Lower lobe of right lung (tissue), 2 donors: ENCODE measurements around the gene TRMT10C. TPM values are rescaled to one million over a fixed set of nuclear protein-coding genes. Genes with fewer than 3 reads are reported as not detected.

Experiments
- ATAC-seq, 2 donors: fragments of 200-7000 bp; cut with Tn5 transposase; one replicate each; pipeline ENCODE4 v1.9.1; 2020 to 2022; ENCODE audit warnings: mild to moderate bottlenecking in 2 of 2, moderate library complexity in 2 of 2
- DNase-seq: peaks from one replicate; pipeline ENCODE4 v3.0.0-alpha.2; 2020
- H3K27ac ChIP-seq: fragments of 200-600 bp; one replicate; pipeline ENCODE4 v1.8.0; 2022
- H3K27me3 ChIP-seq: fragments of 200-600 bp; one replicate; pipeline ENCODE4 v1.8.0; 2022; ENCODE audit warnings: low read depth
- H3K36me3 ChIP-seq: fragments of 200-600 bp; one replicate; pipeline ENCODE4 v1.8.0; 2022; ENCODE audit warnings: mild to moderate bottlenecking
- H3K4me1 ChIP-seq: fragments of 200-600 bp; one replicate; pipeline ENCODE4 v1.8.0; 2022
- H3K4me3 ChIP-seq: fragments of 200-600 bp; one replicate; pipeline ENCODE4 v1.8.0; 2022; ENCODE audit warnings: mild to moderate bottlenecking
- H3K9me3 ChIP-seq: fragments of 200-600 bp; one replicate; pipeline ENCODE4 v1.8.0; 2022
- intact Hi-C: fragments of 100-400 bp; cut with DNase I; formaldehyde crosslinking; loops from one replicate; pipeline ENCODE4 v1.11.0; 2022
- long read RNA-seq: library from polyadenylated mRNA; unstranded; transcript quantifications from one replicate; pipeline ENCODE4 v2.0.0, GENCODE V29; 2021
- total RNA-seq: library from RNA; stranded (reverse); fragmentation: NEBNext Ultra II Directional; extraction: Animal tissue kit (Norgen Biotek cat#: 25700); gene quantifications from one replicate; pipeline ENCODE4 v1.2.1, GENCODE V29; 2021
- TF ChIP-seq, protein P1 (sequence below): fragments of 200-600 bp; IDR thresholded peaks from one replicate; pipeline ENCODE4 v1.8.0; 2022; ENCODE audit warnings: antibody characterized with exemption, mild to moderate bottlenecking
- donor health status: DM: no; HTN: yes; CAD: no; lungs with severe emphysema.

Gene TRMT10C
- total RNA-seq, result 17.4 TPM
- long read RNA-seq, transcript TRMT10C-201 (2 exons, 1,819 nt), result major isoform, 19 of 19 reads
- long read RNA-seq, partial matches to known transcripts, result 0 of 19 reads
- long read RNA-seq, other reads (novel, unspliced or antisense), result 0 of 19 reads

GRCh38 chr3:101561630-101562328 lies at the start of gene TRMT10C:
TSS of gene TRMT10C (plus strand) at chr3:101561868. CDS start at chr3:101564782, 2,914 bp downstream.
- intact Hi-C loops, result no loop called here
- H3K4me3 ChIP-seq, result peak within 1 kb of the TSS; percentile 81

DNA sequence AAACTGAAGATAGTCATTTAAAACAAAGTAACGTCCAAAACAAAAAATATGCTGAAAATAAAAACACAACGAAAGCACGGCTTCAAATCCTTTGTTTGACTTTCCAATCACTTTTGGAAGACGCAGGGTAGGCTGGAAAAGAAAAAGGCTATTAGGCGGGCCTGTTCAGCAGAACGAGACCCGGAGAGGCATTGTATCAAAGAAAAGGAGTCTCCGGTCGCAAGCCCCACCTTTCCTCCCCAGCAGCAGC lies 49.3 kb upstream of the TRMT10C start:
- intact Hi-C loops, result no loop called here

More at GRCh38 chr3:101561630-101562328, at the start of gene TRMT10C:
- ATAC-seq, result peak; percentile 99 to 100
- peak within 1 kb of the TSS; percentile 89 for H3K27ac ChIP-seq
- TF ChIP-seq, protein P1, sequence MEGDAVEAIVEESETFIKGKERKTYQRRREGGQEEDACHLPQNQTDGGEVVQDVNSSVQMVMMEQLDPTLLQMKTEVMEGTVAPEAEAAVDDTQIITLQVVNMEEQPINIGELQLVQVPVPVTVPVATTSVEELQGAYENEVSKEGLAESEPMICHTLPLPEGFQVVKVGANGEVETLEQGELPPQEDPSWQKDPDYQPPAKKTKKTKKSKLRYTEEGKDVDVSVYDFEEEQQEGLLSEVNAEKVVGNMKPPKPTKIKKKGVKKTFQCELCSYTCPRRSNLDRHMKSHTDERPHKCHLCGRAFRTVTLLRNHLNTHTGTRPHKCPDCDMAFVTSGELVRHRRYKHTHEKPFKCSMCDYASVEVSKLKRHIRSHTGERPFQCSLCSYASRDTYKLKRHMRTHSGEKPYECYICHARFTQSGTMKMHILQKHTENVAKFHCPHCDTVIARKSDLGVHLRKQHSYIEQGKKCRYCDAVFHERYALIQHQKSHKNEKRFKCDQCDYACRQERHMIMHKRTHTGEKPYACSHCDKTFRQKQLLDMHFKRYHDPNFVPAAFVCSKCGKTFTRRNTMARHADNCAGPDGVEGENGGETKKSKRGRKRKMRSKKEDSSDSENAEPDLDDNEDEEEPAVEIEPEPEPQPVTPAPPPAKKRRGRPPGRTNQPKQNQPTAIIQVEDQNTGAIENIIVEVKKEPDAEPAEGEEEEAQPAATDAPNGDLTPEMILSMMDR, result no peak
- peaks cover 6% of the 10 kb centered on the region for H3K27me3 ChIP-seq
- peaks cover 28% of the 10 kb centered on the region for H3K36me3 ChIP-seq
- H3K4me1 ChIP-seq, result peaks cover 15% of the 10 kb centered on the region
- H3K9me3 ChIP-seq, result no peaks in the 10 kb centered on the region
- DNase-seq, result peak; percentile 93

DNA sequence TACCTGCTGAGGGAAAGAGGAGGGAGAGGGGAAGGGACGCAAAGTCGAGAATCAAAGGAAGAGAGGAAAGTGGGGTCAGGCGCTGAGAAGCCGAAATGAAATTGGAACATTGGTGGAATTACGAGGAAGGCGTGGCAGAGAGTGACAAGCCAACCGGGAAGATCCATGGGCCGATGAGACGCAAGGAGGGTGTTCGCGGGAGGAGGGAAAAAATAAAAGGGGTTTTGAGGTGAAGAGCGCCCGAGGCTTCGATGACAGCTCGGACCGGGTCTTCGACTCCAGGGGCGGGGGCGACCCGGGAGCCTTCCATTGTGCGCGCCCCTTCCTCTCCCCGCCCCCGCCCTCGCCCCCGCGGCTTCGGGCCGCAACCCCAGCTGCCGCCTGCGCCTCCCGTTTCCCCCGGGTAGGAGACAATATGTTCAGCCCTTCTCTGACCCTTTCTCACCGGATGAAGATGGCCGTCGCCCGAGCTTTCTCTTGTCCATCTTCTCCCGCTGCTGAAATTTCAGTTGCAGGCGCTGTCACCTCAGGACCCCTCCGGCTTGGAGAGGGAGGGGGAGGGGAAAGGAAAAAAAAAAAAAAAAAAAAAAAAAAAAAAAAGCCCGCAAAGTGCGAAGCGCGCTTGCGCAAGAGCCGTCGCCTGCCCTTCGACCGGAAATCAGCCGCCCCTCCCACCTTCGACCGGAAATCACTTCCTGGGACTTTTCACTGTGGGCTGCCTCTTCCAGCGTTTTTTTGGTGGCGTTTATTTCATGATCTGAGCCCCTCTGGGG lies 48.8 kb upstream of the TRMT10C start, which contains the start of gene SENP7:
TSS of gene SENP7 (minus strand) at position 567 of the 773 bp plus-strand sequence. CDS start at position 485, 82 bp downstream.
- Histone ChIP-seq H3K4me3 (peak within 1 kb of the TSS; percentile 74), H3K27ac (peak within 1 kb of the TSS; percentile 89), H3K36me3 (no peaks in the 10 kb centered on the region), H3K9me3 (no peaks in the 10 kb centered on the region), H3K27me3 (no peaks in the 10 kb centered on the region), H3K4me1 (peaks cover 18% of the 10 kb centered on the region)
- intact Hi-C loops, result no loop called here
- peak; percentile 83 to 92 for ATAC-seq
- TF ChIP-seq, protein P1, result no peak
- peak; percentile 91 for DNase-seq

More for the DNA sequence above, 49.3 kb upstream of the TRMT10C start:
- peak in 1 of 2 donors; percentile 56 for ATAC-seq
- H3K4me3 ChIP-seq, result peak overlapping the region; percentile 74
- peaks cover 18% of the 10 kb centered on the region for H3K4me1 ChIP-seq
- no peaks in the 10 kb centered on the region for H3K27me3 ChIP-seq
- peak overlapping the region; percentile 89 for H3K27ac ChIP-seq
- no peak for DNase-seq
- TF ChIP-seq, protein P1, result no peak
- H3K9me3 ChIP-seq, result no peaks in the 10 kb centered on the region
- H3K36me3 ChIP-seq, result no peaks in the 10 kb centered on the region

GRCh38 chr3:101513419-101513986 lies 48.2 kb upstream of the TRMT10C start:
- ATAC-seq (peak; percentile 60 to 79), DNase-seq (no peak)
- intact Hi-C loops, result no loop called here
- Histone ChIP-seq H3K36me3 (no peaks in the 10 kb centered on the region), H3K27me3 (no peaks in the 10 kb centered on the region), H3K27ac (peak overlapping the region; percentile 89), H3K4me3 (peak overlapping the region; percentile 74), H3K9me3 (no peaks in the 10 kb centered on the region), H3K4me1 (peaks cover 18% of the 10 kb centered on the region)
- TF ChIP-seq, protein P1, result no peak

DNA sequence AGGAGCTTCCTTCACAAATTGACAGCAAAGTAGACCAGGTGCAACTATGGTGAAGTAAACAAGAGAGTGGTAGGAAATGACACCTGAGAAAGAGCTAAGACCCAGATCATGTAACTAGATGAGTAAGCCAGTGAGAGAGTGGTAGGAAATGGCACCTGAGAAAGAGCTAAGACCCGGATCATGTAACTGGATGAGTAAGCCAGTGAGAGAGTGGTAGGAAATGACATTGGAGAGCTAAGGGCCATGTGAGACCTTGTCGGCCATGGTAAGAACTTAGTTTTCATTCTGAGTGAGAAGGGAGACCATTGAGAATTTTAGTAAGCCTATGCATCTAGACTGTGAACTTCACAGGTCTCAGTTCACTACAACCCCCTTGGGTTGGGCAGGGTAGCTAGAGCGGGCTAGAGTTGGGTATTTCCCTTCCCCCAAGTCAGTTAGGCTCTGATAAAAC lies 43.2 kb upstream of the TRMT10C start:
- Histone ChIP-seq H3K9me3 (no peaks in the 10 kb centered on the region), H3K27me3 (no peaks in the 10 kb centered on the region), H3K27ac (no peak overlapping the region), H3K4me3 (no peak overlapping the region), H3K36me3 (no peaks in the 10 kb centered on the region), H3K4me1 (peaks cover 16% of the 10 kb centered on the region)
- no peak for DNase-seq
- TF ChIP-seq, protein P1, result no peak
- intact Hi-C loops, result no loop called here
- peak in 1 of 2 donors; percentile 55 for ATAC-seq
